Activated T-cell treated with anti-CD3 and anti-CD28 coated beads, Interleukin-2, amount 50 U/mL, for 4 hours (primary cell): ENCODE results near the gene RCOR3. TPM values are rescaled to one million over a fixed set of nuclear protein-coding genes. Genes with fewer than 3 reads are reported as not detected.
A peak's percentile ranks its signal among the peaks of the same experiment; 100 is the strongest.
"Not testable (repeated sequence)": the region's sequence is repeated elsewhere in the genome, so short reads cannot be mapped to it uniquely, and the experiment has no call there.

Experiments used
- ATAC-seq, 2 donors: fragments of 200-7000 bp; cut with Tn5 transposase; one replicate each; pipeline ENCODE4 v1.10.0; 2021
- DNase-seq: peaks from one replicate; pipeline ENCODE4 v3.0.0-alpha.2; 2020
- H3K27me3 Mint-ChIP-seq: one replicate; pipeline ENCODE4 v1.8.0; 2021; ENCODE audit warnings: low read depth, mixed read lengths
- H3K36me3 Mint-ChIP-seq: one replicate; pipeline ENCODE4 v1.8.0; 2022; ENCODE audit warnings: mixed read lengths; ENCODE audit not compliant: insufficient read depth
- H3K4me1 Mint-ChIP-seq: one replicate; pipeline ENCODE4 v1.8.0; 2021; ENCODE audit warnings: low read depth, mixed read lengths
- H3K4me3 Mint-ChIP-seq: one replicate; pipeline ENCODE4 v1.8.0; 2021; ENCODE audit warnings: mild to moderate bottlenecking, moderate library complexity, mixed read lengths
- H3K9me3 Mint-ChIP-seq: one replicate; pipeline ENCODE4 v1.8.0; 2021; ENCODE audit warnings: mixed read lengths
- total RNA-seq, 3 donors: library from RNA; stranded (reverse); gene quantifications; one replicate each; pipeline ENCODE4 v1.2.1, GENCODE V29; 2021

RCOR3 gene
- total RNA-seq, 3 donors from 2014 or later: 23.1 to 25.5 (median 24.5) TPM

- Mint-ChIP-seq H3K4me3 (no peak overlapping the region), H3K9me3 (no peaks in the 10 kb centered on the region), H3K36me3 (peaks cover 27% of the 10 kb centered on the region), H3K4me1 (peaks cover 2% of the 10 kb centered on the region), H3K27me3 (no peaks in the 10 kb centered on the region)
- ATAC-seq: peak in 1 of 2 donors; percentile 33
- no peak for DNase-seq
These were observed 22.8 kb downstream of the RCOR3 start for GRCh38 chr1:211282023-211282373.

GRCh38 chr1:211285196-211285595 is 26.0 kb downstream of the RCOR3 start:
- no peak for DNase-seq
- Mint-ChIP-seq H3K27me3 (no peaks in the 10 kb centered on the region), H3K36me3 (peaks cover 41% of the 10 kb centered on the region), H3K4me1 (peaks cover 2% of the 10 kb centered on the region), H3K9me3 (no peaks in the 10 kb centered on the region), H3K4me3 (no peak overlapping the region)
- ATAC-seq: no peak

- Mint-ChIP-seq H3K4me3 (no peak overlapping the region), H3K36me3 (peaks cover 48% of the 10 kb centered on the region), H3K27me3 (no peaks in the 10 kb centered on the region), H3K4me1 (peaks cover 2% of the 10 kb centered on the region), H3K9me3 (no peaks in the 10 kb centered on the region)
- no peak for ATAC-seq
- no peak for DNase-seq
These were observed 28.1 kb downstream of the RCOR3 start for GRCh38 chr1:211287218-211287617.

GRCh38 chr1:211292411-211292810 is 33.2 kb downstream of the RCOR3 start:
- no peaks in the 10 kb centered on the region for H3K9me3 Mint-ChIP-seq
- H3K36me3 Mint-ChIP-seq: peaks cover 38% of the 10 kb centered on the region
- H3K27me3 Mint-ChIP-seq: no peaks in the 10 kb centered on the region
- no peak overlapping the region for H3K4me3 Mint-ChIP-seq
- DNase-seq (no peak), ATAC-seq (no peak)
- H3K4me1 Mint-ChIP-seq: peaks cover 10% of the 10 kb centered on the region

- H3K27me3 Mint-ChIP-seq: no peaks in the 10 kb centered on the region
- peaks cover 23% of the 10 kb centered on the region for H3K4me1 Mint-ChIP-seq
- ATAC-seq (peak; percentile 57 to 73), DNase-seq (no peak)
- H3K4me3 Mint-ChIP-seq: no peak overlapping the region
- H3K9me3 Mint-ChIP-seq: no peaks in the 10 kb centered on the region
- peaks cover 40% of the 10 kb centered on the region for H3K36me3 Mint-ChIP-seq
These were observed 37.2 kb downstream of the RCOR3 start for GRCh38 chr1:211296396-211296795.

- peaks cover 30% of the 10 kb centered on the region for H3K36me3 Mint-ChIP-seq
- H3K4me3 Mint-ChIP-seq: no peak overlapping the region
- no peaks in the 10 kb centered on the region for H3K27me3 Mint-ChIP-seq
- no peaks in the 10 kb centered on the region for H3K9me3 Mint-ChIP-seq
- DNase-seq: no peak
- H3K4me1 Mint-ChIP-seq: peaks cover 33% of the 10 kb centered on the region
- peak; percentile 100 for ATAC-seq
These were observed 45.9 kb downstream of the RCOR3 start for GRCh38 chr1:211305044-211305443.

GRCh38 chr1:211309617-211310016 is 50.5 kb downstream of the RCOR3 start:
- Mint-ChIP-seq H3K36me3 (peaks cover 33% of the 10 kb centered on the region), H3K4me1 (peaks cover 25% of the 10 kb centered on the region), H3K4me3 (no peak overlapping the region), H3K9me3 (no peaks in the 10 kb centered on the region), H3K27me3 (no peaks in the 10 kb centered on the region)
- no peak for DNase-seq
- no peak for ATAC-seq

GRCh38 chr1:211313392-211313791 is 54.2 kb downstream of the RCOR3 start:
- ATAC-seq (no peak), DNase-seq (no peak)
- H3K36me3 Mint-ChIP-seq: peaks cover 21% of the 10 kb centered on the region
- H3K4me3 Mint-ChIP-seq: no peak overlapping the region
- H3K9me3 Mint-ChIP-seq: no peaks in the 10 kb centered on the region
- H3K4me1 Mint-ChIP-seq: peaks cover 10% of the 10 kb centered on the region
- no peaks in the 10 kb centered on the region for H3K27me3 Mint-ChIP-seq

- no peaks in the 10 kb centered on the region for H3K9me3 Mint-ChIP-seq
- peaks cover 37% of the 10 kb centered on the region for H3K4me1 Mint-ChIP-seq
- no peak overlapping the region for H3K4me3 Mint-ChIP-seq
- DNase-seq (no peak), ATAC-seq (no peak)
- H3K36me3 Mint-ChIP-seq: peaks cover 1% of the 10 kb centered on the region
- no peaks in the 10 kb centered on the region for H3K27me3 Mint-ChIP-seq
These were observed 59.6 kb downstream of the RCOR3 start for GRCh38 chr1:211318576-211319280.

- ATAC-seq (no peak), DNase-seq (no peak)
- H3K4me1 Mint-ChIP-seq: peaks cover 37% of the 10 kb centered on the region
- H3K36me3 Mint-ChIP-seq: no peaks in the 10 kb centered on the region
- no peak overlapping the region for H3K4me3 Mint-ChIP-seq
- no peaks in the 10 kb centered on the region for H3K9me3 Mint-ChIP-seq
- H3K27me3 Mint-ChIP-seq: no peaks in the 10 kb centered on the region
These were observed 60.7 kb downstream of the RCOR3 start for GRCh38 chr1:211319892-211320291.

- peak; percentile 13 for ATAC-seq
- no peak for DNase-seq
- Mint-ChIP-seq H3K27me3 (no peaks in the 10 kb centered on the region), H3K4me1 (peaks cover 46% of the 10 kb centered on the region), H3K36me3 (no peaks in the 10 kb centered on the region), H3K9me3 (no peaks in the 10 kb centered on the region), H3K4me3 (no peak overlapping the region)
These were observed 61.8 kb downstream of the RCOR3 start for GRCh38 chr1:211320980-211321379.

- not testable (repeated sequence) for H3K4me3 Mint-ChIP-seq, H3K27me3 Mint-ChIP-seq, DNase-seq, ATAC-seq, H3K9me3 Mint-ChIP-seq, H3K36me3 Mint-ChIP-seq
- H3K4me1 Mint-ChIP-seq: peaks cover 51% of the 10 kb centered on the region
These were observed 62.5 kb downstream of the RCOR3 start for GRCh38 chr1:211321646-211322045.

- Mint-ChIP-seq H3K36me3 (peaks cover 2% of the 10 kb centered on the region), H3K4me1 (peaks cover 58% of the 10 kb centered on the region), H3K4me3 (no peak overlapping the region), H3K9me3 (no peaks in the 10 kb centered on the region), H3K27me3 (no peaks in the 10 kb centered on the region)
- DNase-seq (peak; percentile 58), ATAC-seq (peak; percentile 71 to 75)
These were observed 64.2 kb downstream of the RCOR3 start for GRCh38 chr1:211323156-211324063.

GRCh38 chr1:211324992-211325775 is 66.0 kb downstream of the RCOR3 start:
- Mint-ChIP-seq H3K36me3 (peaks cover 2% of the 10 kb centered on the region), H3K4me3 (peak overlapping the region; percentile 82), H3K27me3 (no peaks in the 10 kb centered on the region), H3K4me1 (peaks cover 73% of the 10 kb centered on the region), H3K9me3 (no peaks in the 10 kb centered on the region)
- DNase-seq: no peak
- no peak for ATAC-seq
